Stomach smooth muscle (tissue), 2 donors: Measurements from ENCODE around the gene ALKBH3.

ENCODE experiments used
- H3K27ac ChIP-seq: one replicate; pipeline ENCODE4 v1.7.0; 2013; ENCODE audit warnings: mild to moderate bottlenecking, low read length, inconsistent platforms
- H3K27me3 ChIP-seq, 2 donors: one replicate each; pipeline ENCODE4 v1.7.0; 2013; ENCODE audit warnings: low read length in 2 of 2; ENCODE audit not compliant: insufficient read depth in 2 of 2, control insufficient read depth in 1 of 2
- H3K36me3 ChIP-seq, 2 donors: one replicate each; pipeline ENCODE4 v1.7.0; 2013; ENCODE audit warnings: low read length in 2 of 2; ENCODE audit not compliant: control insufficient read depth in 2 of 2, insufficient read depth in 2 of 2
- H3K4me1 ChIP-seq: one replicate; pipeline ENCODE4 v1.7.0; 2013; ENCODE audit warnings: low read length; ENCODE audit not compliant: control insufficient read depth, insufficient read depth
- H3K4me3 ChIP-seq, 2 donors: one replicate each; pipeline ENCODE4 v1.7.0; 2013; ENCODE audit warnings: low read length in 2 of 2
- H3K9ac ChIP-seq, 2 donors: one replicate each; pipeline ENCODE4 v1.7.0; 2013; ENCODE audit warnings: low read length in 2 of 2, mild to moderate bottlenecking in 1 of 2
- H3K9me3 ChIP-seq, 2 donors: one replicate each; pipeline ENCODE4 v1.7.0; 2013; ENCODE audit warnings: low read length in 2 of 2; ENCODE audit not compliant: control insufficient read depth in 2 of 2
- donor health status: healthy.
- donor health status: Pancreatic carcinoma.

The ALKBH3 gene

GRCh38 chr11:43968719-43969118 lies 88.1 kb downstream of the ALKBH3 start:
- Histone ChIP-seq H3K4me1 (no peaks in the 10 kb centered on the region), H3K9ac (no peak overlapping the region), H3K4me3 (no peak overlapping the region), H3K36me3 (no peaks in the 10 kb centered on the region), H3K27me3 (no peaks in the 10 kb centered on the region), H3K9me3 (no peaks in the 10 kb centered on the region), H3K27ac (no peak overlapping the region)

GRCh38 chr11:43969543-43969942 lies 88.9 kb downstream of the ALKBH3 start:
- Histone ChIP-seq H3K4me1 (no peaks in the 10 kb centered on the region), H3K9me3 (peaks cover 0 to 3% of the 10 kb centered on the region in 2 donors), H3K9ac (no peak overlapping the region), H3K27me3 (no peaks in the 10 kb centered on the region), H3K4me3 (no peak overlapping the region), H3K27ac (no peak overlapping the region), H3K36me3 (no peaks in the 10 kb centered on the region)
